Suprapubic skin (tissue), 4 donors: ENCODE results near the gene PLXNB3.

Experiments used
- EP300 ChIP-seq: sonication (generic); formaldehyde crosslinking; IDR thresholded peaks from one replicate; pipeline ENCODE4 v1.6.1; 2017; ENCODE audit warnings: antibody characterized with exemption
- POLR2A ChIP-seq, 2 donors: fragments of 450-650 bp; IDR thresholded peaks; one replicate each; pipeline ENCODE4 v1.6.1; 2017; ENCODE audit warnings: antibody characterized with exemption in 2 of 2, mild to moderate bottlenecking in 2 of 2, moderate library complexity in 2 of 2
- POLR2AphosphoS5 ChIP-seq, 3 donors: sonication (generic); formaldehyde crosslinking; IDR thresholded peaks; one replicate each; pipeline ENCODE4 v1.6.1; 2017; ENCODE audit warnings: antibody characterized with exemption in 3 of 3
- TF ChIP-seq, protein P1 (sequence below), 2 donors: fragments of 200-600 bp in 1 of 2; fragments of 450-650 bp in 1 of 2; sonication (generic) in 1 of 2; IDR thresholded peaks; one replicate each; pipeline ENCODE4 v1.5.1; 2016 to 2019; ENCODE audit warnings: antibody characterized with exemption in 2 of 2, mild to moderate bottlenecking in 1 of 2, moderate library complexity in 1 of 2

DNA sequence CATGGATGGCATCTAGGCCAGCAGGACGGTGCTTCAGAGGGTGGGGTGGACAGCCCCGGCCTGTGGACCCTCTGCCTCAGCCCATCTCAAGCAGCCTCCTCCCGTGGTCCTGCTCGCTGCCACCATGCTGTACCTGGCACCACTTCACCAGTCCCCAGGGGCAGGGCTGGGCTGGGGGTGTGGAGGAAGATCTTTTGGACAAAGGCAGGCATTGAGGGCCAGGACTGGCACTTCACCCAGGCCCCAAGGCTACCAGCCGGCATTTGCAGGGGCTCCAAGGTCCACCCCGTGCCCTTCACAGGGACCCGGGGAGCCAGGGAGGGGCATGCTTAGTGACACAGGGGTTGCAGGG, 713 bp downstream of the PLXNB3 start:
- TF ChIP-seq, protein P1, sequence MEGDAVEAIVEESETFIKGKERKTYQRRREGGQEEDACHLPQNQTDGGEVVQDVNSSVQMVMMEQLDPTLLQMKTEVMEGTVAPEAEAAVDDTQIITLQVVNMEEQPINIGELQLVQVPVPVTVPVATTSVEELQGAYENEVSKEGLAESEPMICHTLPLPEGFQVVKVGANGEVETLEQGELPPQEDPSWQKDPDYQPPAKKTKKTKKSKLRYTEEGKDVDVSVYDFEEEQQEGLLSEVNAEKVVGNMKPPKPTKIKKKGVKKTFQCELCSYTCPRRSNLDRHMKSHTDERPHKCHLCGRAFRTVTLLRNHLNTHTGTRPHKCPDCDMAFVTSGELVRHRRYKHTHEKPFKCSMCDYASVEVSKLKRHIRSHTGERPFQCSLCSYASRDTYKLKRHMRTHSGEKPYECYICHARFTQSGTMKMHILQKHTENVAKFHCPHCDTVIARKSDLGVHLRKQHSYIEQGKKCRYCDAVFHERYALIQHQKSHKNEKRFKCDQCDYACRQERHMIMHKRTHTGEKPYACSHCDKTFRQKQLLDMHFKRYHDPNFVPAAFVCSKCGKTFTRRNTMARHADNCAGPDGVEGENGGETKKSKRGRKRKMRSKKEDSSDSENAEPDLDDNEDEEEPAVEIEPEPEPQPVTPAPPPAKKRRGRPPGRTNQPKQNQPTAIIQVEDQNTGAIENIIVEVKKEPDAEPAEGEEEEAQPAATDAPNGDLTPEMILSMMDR (IDR thresholded peaks at IDR 0.05), result no peak
- TF ChIP-seq POLR2A (IDR thresholded peaks at IDR 0.05) (no peak), EP300 (no peak), POLR2AphosphoS5 (IDR thresholded peaks at IDR 0.05) (no peak)
